ENCODE results near the gene C1QTNF3. TPM values are rescaled to one million over a fixed set of nuclear protein-coding genes. Genes with fewer than 3 reads are reported as not detected.
"Not testable (repeated sequence)": the region's sequence is repeated elsewhere in the genome, so short reads cannot be mapped to it uniquely, and the experiment has no call there.

C1QTNF3 gene, protein sequence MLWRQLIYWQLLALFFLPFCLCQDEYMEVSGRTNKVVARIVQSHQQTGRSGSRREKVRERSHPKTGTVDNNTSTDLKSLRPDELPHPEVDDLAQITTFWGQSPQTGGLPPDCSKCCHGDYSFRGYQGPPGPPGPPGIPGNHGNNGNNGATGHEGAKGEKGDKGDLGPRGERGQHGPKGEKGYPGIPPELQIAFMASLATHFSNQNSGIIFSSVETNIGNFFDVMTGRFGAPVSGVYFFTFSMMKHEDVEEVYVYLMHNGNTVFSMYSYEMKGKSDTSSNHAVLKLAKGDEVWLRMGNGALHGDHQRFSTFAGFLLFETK
- 91.7 TPM for polyA plus RNA-seq (ENCODE audit: insufficient read length)

DNA sequence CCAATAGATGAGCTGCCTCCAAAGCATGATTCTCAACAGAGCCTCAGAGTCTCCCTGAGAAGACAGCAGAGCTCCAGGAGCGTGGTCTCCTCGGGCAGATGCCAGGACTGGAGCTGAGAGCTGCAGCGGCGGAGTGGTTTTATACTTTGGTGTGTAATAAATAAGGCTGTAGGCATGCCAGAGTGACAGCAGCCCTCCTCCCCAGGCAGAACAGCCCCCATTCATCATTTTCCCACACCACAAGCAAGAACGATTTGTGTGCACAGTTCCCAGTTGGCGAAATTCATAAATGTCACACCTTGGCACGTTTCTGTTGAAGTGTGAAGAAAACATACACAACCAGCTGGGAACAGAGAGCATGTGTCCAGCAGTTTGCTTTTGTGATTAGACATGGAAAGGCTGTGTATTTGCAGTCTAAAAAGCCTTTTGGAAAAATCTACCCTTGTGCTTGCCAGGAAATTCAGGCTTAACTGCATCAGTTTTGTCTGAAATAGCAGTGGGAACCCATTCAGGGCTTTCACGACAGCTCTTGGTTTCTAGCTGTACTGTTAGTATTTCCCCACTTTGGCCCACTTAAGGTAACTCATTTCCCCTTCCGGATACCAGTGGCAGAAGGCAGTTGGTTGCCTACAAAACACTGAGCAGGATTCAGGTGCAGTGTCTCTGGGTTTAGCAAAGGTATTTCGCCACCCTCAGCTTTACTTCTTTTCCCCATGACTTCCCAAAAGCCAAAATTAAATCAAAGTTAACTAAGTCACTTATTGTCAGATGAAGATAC lies at the start of gene C1QTNF3:
Gene C1QTNF3 (minus strand): TSS at position 115 of the 778 bp plus-strand sequence. CDS start 88 bp downstream, at position 27.
- DNase-seq (ENCODE audit: low read depth), result peak; percentile 78

DNA sequence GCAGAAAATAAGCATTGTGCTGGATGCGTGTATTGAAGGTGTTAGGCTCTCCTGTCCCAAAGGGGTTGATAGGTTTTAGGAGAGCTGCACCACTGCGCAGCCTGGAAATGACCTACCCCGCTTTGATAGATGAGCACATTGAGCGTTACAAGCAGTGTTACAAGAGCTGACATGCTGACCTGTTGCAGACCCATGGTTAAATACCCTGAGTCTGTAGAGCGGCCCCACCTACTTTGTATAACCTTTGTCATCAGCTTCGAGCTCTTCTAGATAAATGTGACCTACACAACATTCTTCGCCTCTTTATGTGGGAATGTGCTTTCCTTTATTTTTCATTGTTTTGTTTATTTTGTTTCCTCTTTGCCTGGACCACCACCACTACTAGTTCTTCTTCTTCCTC lies 48.0 kb upstream of the C1QTNF3 start:
- not testable (repeated sequence) for DNase-seq (ENCODE audit: low read depth)

DNA sequence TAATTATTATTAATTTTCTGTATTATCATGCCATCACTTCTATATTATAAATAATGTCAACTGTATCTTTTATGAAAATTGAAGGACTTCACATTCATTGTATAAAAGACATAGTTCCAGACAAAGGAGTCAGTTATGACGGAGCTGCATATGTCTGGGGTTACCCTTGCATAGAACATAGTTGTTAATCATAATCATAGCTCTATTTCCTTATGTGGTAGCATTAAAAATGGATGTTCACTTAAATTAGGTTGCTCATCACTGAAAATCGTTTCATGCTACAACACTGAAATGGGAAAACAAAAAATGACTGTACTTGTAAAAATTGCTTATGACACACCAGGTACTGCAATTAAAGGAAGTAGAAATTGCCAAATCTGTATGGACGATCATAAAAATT lies 46.8 kb upstream of the C1QTNF3 start:
- not testable (repeated sequence) for DNase-seq (ENCODE audit: low read depth)

DNA sequence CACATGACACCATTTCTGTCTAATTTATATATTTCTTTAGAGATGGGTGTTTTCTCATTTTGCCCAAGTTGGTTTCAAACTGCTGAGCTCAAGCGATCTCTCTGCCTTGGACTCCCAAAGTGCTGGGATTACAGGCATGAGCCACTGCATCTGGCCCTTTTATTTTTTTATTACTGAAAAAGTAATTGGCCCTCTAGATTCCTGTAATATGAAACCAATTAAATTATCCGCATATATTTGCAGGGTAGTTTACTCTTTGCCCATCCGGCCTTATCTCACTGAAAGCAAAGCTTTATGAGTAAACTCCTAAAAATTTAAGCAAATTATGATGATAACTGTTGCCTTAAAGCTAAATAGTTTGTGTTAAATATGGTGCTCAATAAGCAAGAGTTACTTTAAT lies 44.7 kb upstream of the C1QTNF3 start:
- not testable (repeated sequence) for DNase-seq (ENCODE audit: low read depth)

DNA sequence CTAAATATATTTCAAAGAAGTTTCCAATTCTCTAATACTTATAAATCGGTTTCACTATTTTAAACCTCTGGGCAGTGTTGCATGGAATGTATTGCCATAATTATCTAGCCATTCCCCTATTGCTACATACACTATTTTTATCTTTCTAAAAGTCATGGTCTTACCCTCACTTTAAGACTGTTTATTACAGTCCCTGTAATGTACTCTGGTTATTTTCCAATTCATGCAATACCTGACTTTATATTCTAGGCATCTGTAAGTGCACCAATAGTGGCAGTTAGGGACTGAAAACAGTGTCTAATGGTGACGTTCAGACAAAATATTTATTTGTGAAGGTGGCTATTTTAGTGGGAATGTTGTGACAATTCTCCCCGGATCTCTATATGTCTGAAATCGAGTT lies 40.9 kb upstream of the C1QTNF3 start:
- not testable (repeated sequence) for DNase-seq (ENCODE audit: low read depth)

DNA sequence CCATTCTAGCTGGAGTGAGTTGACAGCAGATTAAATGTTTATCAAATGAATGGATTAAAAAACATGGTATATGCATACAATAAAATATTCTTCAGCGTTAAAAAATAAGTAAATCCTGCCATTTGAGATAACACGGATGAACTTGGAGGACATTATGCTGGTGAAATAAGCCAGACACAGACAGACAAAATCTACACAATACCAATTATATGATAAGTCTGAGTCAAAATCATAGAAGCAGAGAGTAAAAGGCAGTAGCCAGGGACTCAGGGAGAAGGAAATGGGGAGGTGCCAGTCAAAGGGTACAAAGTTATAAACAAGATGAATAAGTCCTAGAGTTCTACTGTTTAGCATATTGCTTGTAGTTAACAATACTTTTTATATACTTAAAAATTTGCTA lies 36.5 kb upstream of the C1QTNF3 start:
- DNase-seq (ENCODE audit: low read depth), result not testable (repeated sequence)

DNA sequence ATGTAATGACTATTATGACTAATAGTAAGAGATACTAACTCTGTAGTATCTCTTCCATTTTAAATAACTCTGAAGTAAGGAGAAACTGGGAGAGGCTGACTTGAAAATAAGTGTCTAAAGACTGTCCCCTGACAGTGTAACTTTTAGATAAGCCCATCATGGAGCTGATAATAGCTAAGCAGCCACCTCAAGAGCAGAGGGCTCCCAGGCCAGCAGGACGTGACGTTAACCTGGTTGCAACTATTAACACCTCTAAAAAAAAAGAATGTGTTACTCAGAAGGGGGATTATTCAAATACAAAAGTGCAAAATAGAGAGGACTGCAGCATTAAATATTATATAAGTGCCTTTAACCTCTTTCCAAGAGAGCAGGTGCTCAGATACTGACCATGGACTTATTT lies 34.6 kb upstream of the C1QTNF3 start:
- DNase-seq (ENCODE audit: low read depth), result not testable (repeated sequence)

DNA sequence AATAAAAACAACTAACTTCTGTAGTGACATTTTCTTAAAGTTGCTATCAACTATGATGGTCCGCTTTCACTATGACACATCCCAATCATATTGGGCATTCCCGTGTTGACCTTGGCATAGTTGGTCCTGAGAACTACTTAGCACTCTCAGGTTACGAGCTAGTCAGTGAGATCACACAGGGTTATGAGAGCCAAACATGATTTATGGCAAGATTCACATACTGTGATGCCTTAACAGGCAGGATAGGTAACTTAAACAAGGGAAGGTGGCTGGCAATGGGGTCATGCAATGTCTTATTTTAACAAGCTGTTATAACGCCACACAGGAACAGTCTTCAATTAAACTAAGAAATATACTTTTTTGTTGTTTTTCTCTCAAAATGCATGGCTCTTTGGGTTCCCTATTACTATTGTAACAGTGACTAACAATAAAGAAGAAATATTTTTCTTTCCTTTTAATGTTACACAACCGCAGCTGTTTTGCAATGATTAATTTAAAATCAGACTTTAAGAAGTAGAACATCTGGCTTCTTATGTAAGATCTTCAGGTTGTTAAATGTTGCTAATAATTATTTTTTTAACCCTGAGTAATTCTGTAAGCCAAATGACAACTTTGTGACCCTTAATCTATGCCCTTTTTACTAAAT lies 33.8 kb upstream of the C1QTNF3 start:
- not testable (repeated sequence) for DNase-seq (ENCODE audit: low read depth)

DNA sequence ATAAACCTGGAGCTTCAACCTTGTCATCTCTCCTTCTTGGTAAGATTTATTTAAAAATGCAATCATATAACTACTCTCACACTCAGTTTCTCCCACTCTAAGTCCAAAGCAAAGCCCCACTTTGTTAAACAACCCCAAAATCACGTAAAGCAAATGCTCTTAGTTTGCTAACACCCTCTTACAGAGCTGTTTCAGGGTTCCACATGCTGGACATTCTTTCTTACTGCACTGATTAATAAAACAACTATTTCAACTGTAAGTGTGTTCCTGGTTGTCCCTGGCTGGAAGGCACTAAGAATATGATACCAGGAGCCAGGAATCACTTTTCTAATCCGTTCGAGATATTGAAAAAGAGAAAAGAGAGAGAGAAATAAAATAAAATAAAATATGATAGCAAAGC lies 31.5 kb upstream of the C1QTNF3 start:
- not testable (repeated sequence) for DNase-seq (ENCODE audit: low read depth)

DNA sequence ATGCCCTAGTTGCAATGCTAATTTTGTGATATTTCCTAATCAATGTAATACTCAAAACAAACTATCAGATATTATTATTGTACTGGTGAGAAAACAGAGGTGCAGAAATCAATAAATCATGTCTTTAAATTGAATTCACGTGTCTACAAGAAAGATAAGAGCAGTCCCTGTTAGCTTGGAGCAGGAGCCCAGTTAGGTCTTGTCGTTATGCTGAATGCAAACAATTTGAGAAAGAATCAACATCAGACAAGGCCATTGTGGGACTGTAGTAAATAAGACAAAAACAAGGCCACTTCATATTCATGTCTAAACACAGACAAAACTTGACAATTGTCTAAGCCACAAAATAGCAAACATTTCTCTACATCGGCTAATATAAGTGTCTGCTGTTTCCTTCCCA lies 31.1 kb upstream of the C1QTNF3 start:
- not testable (repeated sequence) for DNase-seq (ENCODE audit: low read depth)

DNA sequence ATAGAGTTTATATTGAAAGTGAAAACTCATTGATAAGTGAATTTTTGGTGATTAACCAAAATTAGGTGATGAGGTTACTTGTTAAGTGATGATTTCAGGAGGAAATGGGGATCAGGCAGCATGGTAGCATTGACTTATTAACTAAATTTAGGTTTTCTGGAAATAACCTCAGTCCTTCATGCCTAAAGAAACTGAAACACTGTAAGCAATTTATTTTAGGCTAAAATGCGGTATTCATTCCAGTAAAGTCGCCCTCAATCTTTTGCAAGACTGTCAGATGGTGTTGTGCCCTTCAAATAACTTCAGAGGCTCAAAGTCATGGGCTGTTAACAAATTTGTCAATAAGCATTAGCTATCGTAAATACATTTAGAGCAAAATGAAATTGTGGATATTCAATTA lies 27.6 kb upstream of the C1QTNF3 start:
- DNase-seq (ENCODE audit: low read depth), result not testable (repeated sequence)

DNA sequence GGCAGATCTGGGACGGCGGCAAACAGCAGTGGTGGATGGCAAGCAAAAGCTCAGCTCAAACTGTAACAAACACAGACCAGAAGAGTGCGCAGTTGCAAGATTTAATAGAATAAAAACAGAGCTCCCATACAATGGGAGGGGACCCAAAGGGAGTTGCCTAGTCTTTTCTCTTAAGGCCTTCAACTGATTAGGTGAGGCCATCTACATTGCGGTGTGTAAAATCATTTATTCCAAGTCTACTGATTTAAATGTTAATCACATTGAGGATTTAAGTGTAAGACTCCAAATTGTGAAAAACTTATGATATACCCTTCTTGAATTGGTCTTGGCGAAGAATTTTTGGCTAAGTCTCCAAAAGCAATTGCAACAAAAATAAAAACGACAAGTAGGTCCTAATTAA lies 21.6 kb upstream of the C1QTNF3 start:
- no peak for DNase-seq (ENCODE audit: low read depth)

DNA sequence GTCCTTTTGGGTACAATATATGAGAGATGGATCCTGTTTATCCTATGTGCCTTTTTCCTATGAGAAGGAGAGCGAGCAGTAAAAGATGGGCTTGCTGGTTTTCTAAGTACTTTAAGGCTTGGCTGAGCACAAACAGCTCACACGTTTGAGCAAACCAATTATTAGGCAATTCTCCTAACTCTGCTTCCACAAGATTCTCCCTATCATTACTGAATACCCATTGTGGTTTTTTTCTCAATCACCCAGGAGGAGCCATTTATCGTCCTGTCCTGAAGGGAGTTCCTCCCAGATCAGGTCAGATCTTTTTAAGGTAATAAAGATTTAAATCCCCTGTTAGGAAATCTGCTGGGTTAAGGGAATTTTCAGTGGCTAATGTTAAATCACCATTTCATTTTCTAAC lies 19.4 kb upstream of the C1QTNF3 start:
- no peak for DNase-seq (ENCODE audit: low read depth)

DNA sequence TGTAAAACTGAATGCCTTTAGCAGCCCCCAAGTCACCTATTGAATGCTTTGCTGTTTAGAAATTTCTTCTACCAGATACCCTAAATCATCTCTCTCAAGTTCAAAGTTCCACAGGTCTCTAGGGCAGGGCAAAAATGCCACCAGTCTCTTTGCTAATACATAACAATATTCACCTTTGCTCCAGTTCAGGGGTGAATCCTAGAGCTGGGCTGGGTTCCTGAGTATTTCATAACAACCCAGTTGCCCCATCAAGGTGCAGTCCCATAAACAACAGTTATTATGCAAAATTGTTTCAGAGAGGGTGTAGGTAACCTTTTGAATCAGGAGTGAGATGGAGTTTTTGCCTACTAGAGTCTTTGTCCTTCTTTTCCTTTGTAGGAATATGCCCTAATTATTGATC lies 19.0 kb upstream of the C1QTNF3 start:
- DNase-seq (ENCODE audit: low read depth), result no peak

DNA sequence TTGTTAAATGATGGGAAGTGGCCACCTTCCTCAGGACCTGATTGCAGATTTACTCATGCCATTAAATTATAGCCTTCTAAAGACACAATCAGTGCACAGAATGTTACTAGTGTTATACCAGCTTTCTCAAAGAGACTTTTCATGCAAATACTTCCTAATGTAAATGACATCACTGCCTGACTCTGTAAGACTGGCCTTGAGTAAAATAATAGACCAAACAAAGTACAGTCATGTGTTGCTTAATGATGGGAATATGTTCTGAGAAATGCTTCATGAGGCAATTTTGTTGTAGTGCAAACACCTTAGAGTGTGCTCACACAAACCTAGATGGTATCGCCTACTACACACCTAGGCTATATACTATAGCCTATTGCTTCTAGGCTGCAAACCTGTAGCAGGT lies 17.0 kb upstream of the C1QTNF3 start:
- no peak for DNase-seq (ENCODE audit: low read depth)

DNA sequence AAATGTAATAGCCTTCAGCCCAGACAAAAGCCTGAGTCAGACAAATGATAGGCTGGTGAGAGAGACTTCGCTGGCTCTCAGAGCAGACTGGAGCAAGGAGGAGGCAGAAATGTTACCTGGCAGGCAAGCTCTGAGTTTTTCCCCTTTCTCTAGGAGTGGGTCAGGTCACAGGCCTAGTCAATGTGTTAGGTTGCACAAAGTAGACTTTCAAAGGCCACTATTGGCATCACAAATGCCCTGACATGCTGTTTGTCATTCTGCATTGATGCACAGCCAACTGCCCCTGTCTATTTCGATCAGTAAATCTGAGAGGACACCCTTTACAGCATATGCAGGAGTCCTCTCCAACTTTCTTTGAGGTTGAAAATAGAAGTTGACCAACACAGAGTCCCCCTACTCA lies 15.5 kb upstream of the C1QTNF3 start:
- no peak for DNase-seq (ENCODE audit: low read depth)

DNA sequence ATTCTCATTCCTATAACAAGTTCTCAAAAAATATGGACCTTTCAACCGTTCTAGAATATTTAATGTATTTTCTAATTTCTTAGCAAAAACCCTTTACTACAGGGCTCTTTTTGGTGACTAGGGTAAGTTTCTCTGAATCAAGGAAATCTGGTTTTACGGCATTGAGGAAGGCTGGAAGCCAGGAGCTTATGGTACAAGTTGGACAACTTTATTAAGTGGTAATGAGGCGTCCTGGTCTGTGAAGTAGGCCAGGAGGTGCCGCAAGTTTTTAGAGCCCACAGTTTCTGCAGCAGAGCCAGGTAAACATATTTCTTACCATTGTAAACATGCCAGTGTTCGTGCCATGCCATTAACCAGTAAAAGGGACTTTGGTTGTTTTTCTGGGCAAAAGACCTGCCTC lies 14.6 kb upstream of the C1QTNF3 start:
- no peak for DNase-seq (ENCODE audit: low read depth)

DNA sequence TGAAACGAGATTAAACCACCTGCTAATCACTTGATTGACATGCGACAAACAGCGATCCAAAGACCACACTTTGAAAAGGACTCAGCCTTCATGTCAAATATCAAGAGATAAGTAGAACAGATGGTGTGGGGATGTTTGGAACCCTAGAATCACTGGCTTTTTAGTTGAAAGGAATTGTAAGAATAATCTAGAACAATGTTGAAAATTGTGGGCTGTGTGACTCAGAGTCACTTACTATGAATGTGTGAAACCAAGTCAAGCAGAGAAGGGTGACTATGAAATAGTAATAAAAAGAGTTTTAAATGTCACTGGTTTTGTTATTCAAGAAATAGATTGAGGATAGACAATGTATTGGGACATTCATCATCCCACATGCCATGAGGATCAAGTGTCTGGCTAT lies 14.1 kb upstream of the C1QTNF3 start:
- no peak for DNase-seq (ENCODE audit: low read depth)

DNA sequence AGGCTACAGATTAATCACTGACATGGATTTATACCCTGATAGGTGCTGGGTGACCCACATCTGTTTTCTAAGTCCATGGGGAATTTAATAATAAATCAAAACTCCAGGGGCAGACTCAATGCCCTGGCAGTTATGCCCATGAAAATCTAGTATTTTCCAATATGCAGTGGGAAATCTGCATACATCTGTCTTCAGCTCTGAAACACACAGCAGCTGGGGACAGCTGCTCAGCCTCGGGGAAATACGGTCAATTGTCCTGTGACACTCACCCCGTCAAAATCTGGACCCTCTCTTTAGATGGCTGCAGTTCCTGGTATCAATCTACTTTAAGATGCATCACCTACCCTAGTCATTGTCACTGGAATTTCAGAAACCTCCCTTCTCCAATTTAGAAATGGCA lies 12.7 kb upstream of the C1QTNF3 start:
- DNase-seq (ENCODE audit: low read depth), result no peak

DNA sequence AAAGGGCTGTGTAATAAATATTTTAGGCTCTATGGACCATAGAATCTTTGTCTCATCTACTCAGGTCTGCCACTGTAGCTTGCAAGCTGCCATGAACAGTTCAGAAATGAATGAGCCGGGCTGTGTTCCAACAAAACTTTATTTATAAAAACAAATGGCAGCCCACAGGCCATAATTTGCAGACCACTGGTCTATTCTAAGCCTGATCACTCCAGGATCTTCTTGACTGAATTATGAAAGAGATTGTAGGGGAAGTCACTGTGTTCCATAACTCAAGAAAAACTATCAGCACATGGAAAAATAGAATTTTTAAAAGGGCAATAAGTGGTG lies 11.4 kb upstream of the C1QTNF3 start:
- no peak for DNase-seq (ENCODE audit: low read depth)

DNA sequence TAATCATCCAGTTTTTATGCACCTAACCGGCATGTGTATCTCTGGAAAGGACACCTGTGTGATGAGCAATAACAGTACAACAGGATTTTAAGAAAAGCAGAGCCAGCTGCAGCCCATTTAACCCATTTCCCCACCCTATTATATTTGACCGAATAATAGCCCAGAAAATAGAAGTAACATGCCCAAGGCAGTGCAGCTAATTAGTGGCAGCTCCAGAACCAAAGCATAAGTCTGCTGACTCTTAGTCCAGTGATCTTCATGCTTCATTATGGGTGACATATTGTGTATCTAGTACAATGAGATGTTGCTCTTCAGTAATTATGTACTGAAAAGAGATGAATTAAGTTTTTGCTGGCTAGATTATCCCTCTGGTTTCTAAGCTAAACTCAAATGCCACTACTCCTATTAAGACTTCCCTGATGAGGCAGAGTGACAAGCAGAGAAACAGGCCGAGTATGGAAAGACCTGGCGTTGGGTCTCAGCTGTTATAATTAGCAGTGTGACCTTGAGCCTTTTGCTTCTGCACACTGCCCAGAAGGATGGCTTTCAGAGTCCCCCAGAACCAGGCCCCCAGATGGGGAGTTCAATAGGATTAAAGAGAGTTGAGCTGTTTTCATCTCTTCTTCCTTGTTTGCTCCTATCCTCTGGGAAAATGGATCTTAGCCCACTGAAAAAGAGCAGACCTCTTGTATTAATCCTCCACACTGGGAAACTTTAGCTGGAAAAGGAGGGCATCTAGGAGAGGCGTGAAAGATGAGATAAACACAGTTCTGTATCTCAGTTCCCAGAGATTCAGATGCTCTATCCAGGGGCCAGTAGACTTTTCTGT lies 10.8 kb upstream of the C1QTNF3 start:
- DNase-seq (ENCODE audit: low read depth), result no peak

DNA sequence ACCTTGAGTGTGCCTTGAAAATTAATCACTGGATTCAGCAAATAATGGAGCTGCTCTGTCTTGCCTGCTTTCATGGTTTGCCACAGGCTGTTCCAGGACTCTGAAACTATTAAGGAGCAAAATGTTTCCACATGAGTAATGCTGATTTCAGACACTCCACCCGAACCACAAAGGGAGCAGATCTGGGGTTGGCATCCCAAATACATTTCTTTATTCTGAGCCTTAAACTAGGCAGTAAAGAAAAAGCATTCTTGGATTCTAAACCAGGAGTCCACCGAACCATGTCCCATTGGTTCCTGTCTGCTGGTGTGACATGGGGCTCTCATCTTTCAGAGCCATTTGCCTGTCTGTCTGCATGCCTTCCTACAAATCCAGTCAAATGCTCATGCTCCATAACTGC lies 10.1 kb upstream of the C1QTNF3 start:
- DNase-seq (ENCODE audit: low read depth), result no peak
